Transverse colon (tissue), 4 donors: Measurements from ENCODE around the gene SNX18.

Experiments used
- CTCF ChIP-seq, 5 experiments: fragments of 200-600 bp in 3 of 5; fragments of 450-650 bp in 2 of 5; sonication (generic) in 3 of 5; IDR thresholded peaks; 1 replicate in 2 of 5; 2 replicates in 3 of 5; pipeline ENCODE4 v1.5.1; 2016 to 2017; ENCODE audit warnings: antibody characterized with exemption in 5 of 5, inconsistent platforms in 3 of 5, mild to moderate bottlenecking in 2 of 5, moderate library complexity in 1 of 5
- EP300 ChIP-seq: sonication (generic); formaldehyde crosslinking; IDR thresholded peaks from one replicate; pipeline ENCODE4 v1.6.1; 2017; ENCODE audit warnings: antibody characterized with exemption, low read depth
- POLR2A ChIP-seq: fragments of 450-650 bp; IDR thresholded peaks from one replicate; pipeline ENCODE4 v1.6.1; 2016; ENCODE audit warnings: antibody characterized with exemption, mild to moderate bottlenecking, moderate library complexity
- POLR2AphosphoS5 ChIP-seq, 3 donors: sonication (generic); formaldehyde crosslinking; IDR thresholded peaks; one replicate each; pipeline ENCODE4 v1.6.1; 2016; ENCODE audit warnings: antibody characterized with exemption in 3 of 3

- TF ChIP-seq POLR2A: no peak
- no peak for TF ChIP-seq CTCF (IDR thresholded peaks at IDR 0.05)
- TF ChIP-seq POLR2AphosphoS5 (IDR thresholded peaks at IDR 0.05): no peak
- no peak for TF ChIP-seq EP300
Observed at GRCh38 chr5:54518818-54519508, 1.4 kb downstream of the SNX18 start.
